HEK293T (cell line): ENCODE measurements around the gene ZNF543.
A peak's percentile ranks its signal among the peaks of the same experiment; 100 is the strongest.

ENCODE experiments used
- BHLHE40 ChIP-seq: fragments of 450-650 bp; IDR thresholded peaks from 2 replicates; pipeline ENCODE4 v1.6.1; 2016; ENCODE audit warnings: mild to moderate bottlenecking, moderate library complexity, borderline replicate concordance
- CTBP1 ChIP-seq: fragments of 450-650 bp; IDR thresholded peaks from 2 replicates; pipeline ENCODE4 v1.6.1; 2016; ENCODE audit warnings: borderline replicate concordance
- NFRKB ChIP-seq: fragments of 450-650 bp; IDR thresholded peaks from 2 replicates; pipeline ENCODE4 v1.6.1; 2016; ENCODE audit warnings: mild to moderate bottlenecking, moderate library complexity
- SP1 ChIP-seq: fragments of 450-650 bp; IDR thresholded peaks from 2 replicates; pipeline ENCODE4 v1.6.1; 2017
- TARDBP ChIP-seq: fragments of 450-650 bp; IDR thresholded peaks from 2 replicates; pipeline ENCODE4 v1.6.1; 2016
- ZNF384 ChIP-seq: fragments of 450-650 bp; IDR thresholded peaks from 2 replicates; pipeline ENCODE4 v1.6.1; 2016

GRCh38 chr19:57280165-57280961 is 39.9 kb upstream of the ZNF543 start, which contains the start of gene ZNF460:
- no peak for TF ChIP-seq CTBP1
- TF ChIP-seq NFRKB, result 0 out of 2 replicates have a peak, but pooled peaks have one; percentile 45
- no peak for TF ChIP-seq BHLHE40
- TF ChIP-seq ZNF384, result no peak
- no peak for TF ChIP-seq TARDBP
- TF ChIP-seq SP1, result no peak
